HCT116 (cell line): Measurements from ENCODE around the gene FAM76B. TPM values are rescaled to one million over a fixed set of nuclear protein-coding genes. Genes with fewer than 3 reads are reported as not detected.

ENCODE experiments used
- ATAC-seq: fragments of 200-7000 bp; cut with Tn5 transposase; 2 replicates; pipeline ENCODE4 v1.9.1; 2020; ENCODE audit warnings: mild to moderate bottlenecking, moderate library complexity
- BruUV-seq: library from RNA; stranded (reverse); fragments of 400-500 nt; replicated peaks from 2 replicates; lab custom pipeline; 2021; lab: Mats Ljungman, UMichigan
- CTCF ChIA-PET: fragments of 300-600 bp; sonication (Branson Sonifier 250); formaldehyde crosslinking; loops from one replicate; lab custom pipeline; 2021; ENCODE audit warnings: antibody characterized with exemption; lab: Charles Lee
- POLR2A ChIA-PET: fragments of 300-600, 350-600 bp; sonication (Branson Sonifier 250); formaldehyde crosslinking; loops from one replicate; lab custom pipeline; 2021; ENCODE audit warnings: antibody characterized with exemption; lab: Charles Lee
- RAD21 ChIA-PET, 2 experiments: fragments of 300-600 bp; sonication (Branson Sonifier 250); formaldehyde crosslinking; loops; one replicate each; lab custom pipeline; 2023; ENCODE audit warnings: low total read pairs in 2 of 2; ENCODE audit not compliant: uncharacterized antibody in 2 of 2, unreplicated experiment in 2 of 2, low non-redundant PET in 1 of 2; lab: Charles Lee
- DNase-seq: peaks from one replicate; pipeline ENCODE4 v3.0.0-alpha.2; 2010; ENCODE audit warnings: low read depth, low spot score
- H2AFZ ChIP-seq: fragments of 200-600 bp; shearing (Covaris generic), sonication (generic); 2 replicates; pipeline ENCODE4 v1.6.1; 2017; ENCODE audit warnings: low read depth, mixed run types, mixed read lengths, antibody characterized with exemption, low read length; ENCODE audit not compliant: poor library complexity, severe bottlenecking
- H3K27ac ChIP-seq: 2 replicates; pipeline ENCODE4 v1.5.1; 2012; ENCODE audit warnings: low read depth, low read length
- H3K27me3 ChIP-seq: fragments of 200-600 bp; sonication (generic); 2 replicates; pipeline ENCODE4 v1.6.1; 2016; ENCODE audit warnings: mixed run types, low read length, mixed read lengths; ENCODE audit not compliant: insufficient read depth
- H3K36me3 ChIP-seq, 2 experiments: fragments of 200-500 bp in 1 of 2; fragments of 200-600 bp in 1 of 2; sonication (Bioruptor generic) in 1 of 2; sonication (generic) in 1 of 2; 2 replicates each; pipeline versions ENCODE4 v1.5.1 to v1.6.1; 2014 to 2016; ENCODE audit warnings: low read length in 2 of 2, inconsistent platforms in 1 of 2, mixed read lengths in 1 of 2, mixed run types in 1 of 2; ENCODE audit not compliant: insufficient read depth in 2 of 2, control insufficient read depth in 1 of 2
- H3K4me1 ChIP-seq, 2 experiments: fragments of 200-600 bp in 1 of 2; sonication (generic) in 1 of 2; 2 replicates each; pipeline versions ENCODE4 v1.5.1 to v1.6.1; 2012 to 2017; ENCODE audit warnings: low read length in 2 of 2, inconsistent platforms in 1 of 2, mild to moderate bottlenecking in 1 of 2, mixed read lengths in 1 of 2, mixed run types in 1 of 2, moderate library complexity in 1 of 2; ENCODE audit not compliant: insufficient read depth in 2 of 2, control insufficient read depth in 1 of 2
- H3K4me2 ChIP-seq: fragments of 200-600 bp; sonication (generic); 2 replicates; pipeline ENCODE4 v1.6.1; 2017; ENCODE audit warnings: mixed run types, low read length, mixed read lengths
- H3K4me3 ChIP-seq, 2 experiments: fragments of 200-600 bp in 1 of 2; sonication (generic) in 1 of 2; replicated peaks in 1 of 2; 2 replicates each; pipeline ENCODE4 v1.5.1; 2011 to 2016; ENCODE audit warnings: low read length in 2 of 2, control low read depth in 1 of 2, low read depth in 1 of 2, mild to moderate bottlenecking in 1 of 2, mixed read lengths in 1 of 2, mixed run types in 1 of 2
- H3K79me2 ChIP-seq: fragments of 200-600 bp; sonication (generic); 2 replicates; pipeline ENCODE4 v1.6.1; 2017; ENCODE audit warnings: mild to moderate bottlenecking, mixed run types, low read length, moderate library complexity, mixed read lengths; ENCODE audit not compliant: insufficient read depth
- H3K9ac ChIP-seq: fragments of 200-600 bp; sonication (generic); 2 replicates; pipeline ENCODE4 v1.6.1; 2016; ENCODE audit warnings: low read length, mixed read lengths
- H3K9me2 ChIP-seq: fragments of 200-600 bp; sonication (generic), shearing (Covaris generic); 2 replicates; pipeline ENCODE4 v1.6.1; 2017; ENCODE audit warnings: mixed run types, mild to moderate bottlenecking, moderate library complexity; ENCODE audit not compliant: insufficient read depth
- H3K9me3 ChIP-seq, 2 experiments: fragments of 200-500 bp in 1 of 2; fragments of 200-600 bp in 1 of 2; sonication (Bioruptor generic) in 1 of 2; sonication (generic) in 1 of 2; 2 replicates each; pipeline ENCODE4 v1.6.1; 2014 to 2017; ENCODE audit warnings: low read length in 2 of 2, mixed read lengths in 2 of 2, inconsistent platforms in 1 of 2, low read depth in 1 of 2, mild to moderate bottlenecking in 1 of 2, mixed run types in 1 of 2, moderate library complexity in 1 of 2; ENCODE audit not compliant: control insufficient read depth in 1 of 2, insufficient read depth in 1 of 2
- H4K20me1 ChIP-seq: fragments of 200-600 bp; sonication (generic), shearing (Covaris generic); 2 replicates; pipeline ENCODE4 v1.6.1; 2017; ENCODE audit warnings: mixed run types, mild to moderate bottlenecking, moderate library complexity; ENCODE audit not compliant: insufficient read depth
- CTCF ChIP-seq, 3 experiments: fragments of 200-600 bp in 1 of 3; sonication (generic) in 1 of 3; IDR thresholded peaks in 2 of 3; conservative IDR thresholded peaks in 1 of 3; 2 replicates each; pipeline ENCODE4 v1.5.1; 2012 to 2017; ENCODE audit warnings: low read depth in 2 of 3, low read length in 2 of 3, antibody characterized with exemption in 1 of 3, borderline replicate concordance in 1 of 3, control low read depth in 1 of 3, mild to moderate bottlenecking in 1 of 3, mixed read lengths in 1 of 3, mixed run types in 1 of 3, moderate library complexity in 1 of 3; ENCODE audit not compliant: insufficient read depth in 1 of 3
- EZH2phosphoT487 ChIP-seq: fragments of 200-600 bp; IDR thresholded peaks from 2 replicates; pipeline ENCODE4 v1.6.1; 2018; ENCODE audit warnings: antibody characterized with exemption, borderline replicate concordance
- MAX ChIP-seq: IDR thresholded peaks from 2 replicates; pipeline ENCODE4 v1.6.1; 2012
- POLR2A ChIP-seq: IDR thresholded peaks from 2 replicates; pipeline ENCODE4 v1.7.0; 2011; ENCODE audit warnings: borderline replicate concordance; ENCODE audit not compliant: insufficient read depth, insufficient read length; ENCODE audit errors: extremely low read depth
- RAD21 ChIP-seq: IDR thresholded peaks from 2 replicates; pipeline ENCODE4 v1.6.1; 2012; ENCODE audit warnings: low read depth, mild to moderate bottlenecking
- TCF7L2 ChIP-seq: IDR thresholded peaks from 2 replicates; pipeline ENCODE4 v1.7.0; 2011; ENCODE audit warnings: borderline replicate concordance, inconsistent platforms; ENCODE audit not compliant: insufficient read depth, insufficient read length; ENCODE audit errors: extremely low read depth
- ZBTB33 ChIP-seq: IDR thresholded peaks from 2 replicates; pipeline ENCODE4 v1.6.1; 2011; ENCODE audit warnings: mild to moderate bottlenecking, low read length, moderate library complexity; ENCODE audit not compliant: insufficient replicate concordance; ENCODE audit errors: extremely low read depth
- ZFX ChIP-seq: fragments of 450-650 bp; IDR thresholded peaks from 2 replicates; pipeline ENCODE4 v1.6.1; 2017
- intact Hi-C: fragments of 100-400 bp; cut with micrococcal nuclease; formaldehyde crosslinking; loops from 2 replicates; pipeline ENCODE4 v1.10.0; 2022
- total RNA-seq: library from RNA; stranded (reverse); gene quantifications from one replicate; pipeline ENCODE4 v1.2.1, GENCODE V29; 2021; ENCODE audit not compliant: unreplicated experiment

Gene FAM76B
- total RNA-seq, 1 experiment from 2014 or later = 27.5 TPM

- H3K79me2 ChIP-seq = no peaks in the 10 kb centered on the region
- intact Hi-C loops = no loop called here
- no peaks in the 10 kb centered on the region for H3K4me1 ChIP-seq
- ATAC-seq = no peak
- RAD21 ChIA-PET = no interaction called here
- H3K27me3 ChIP-seq = no peaks in the 10 kb centered on the region
- no TSS peak for BruUV-seq
- no peak overlapping the region for H3K27ac ChIP-seq
- no peak overlapping the region for H3K9ac ChIP-seq
- CTCF ChIA-PET = no interaction called here
- no peak overlapping the region for H2AFZ ChIP-seq
- no peak for DNase-seq
- no peak overlapping the region for H3K4me2 ChIP-seq
- H4K20me1 ChIP-seq = no peaks in the 10 kb centered on the region
- no peak overlapping the region for H3K4me3 ChIP-seq
- no peaks in the 10 kb centered on the region for H3K9me3 ChIP-seq
- TF ChIP-seq TCF7L2 (no peak), MAX (no peak), POLR2A (no peak), RAD21 (no peak), ZBTB33 (no peak), EZH2phosphoT487 (no peak), ZFX (no peak), CTCF (IDR thresholded peaks at IDR 0.05 in 2 of 3, conservative IDR thresholded peaks at IDR 0.05 in 1 of 3; ENCODE audit: borderline replicate concordance in 1 of 3, insufficient read depth in 1 of 3, low read depth in 2 of 3, low read length in 2 of 3) (no peak)
- no peaks in the 10 kb centered on the region for H3K9me2 ChIP-seq
- POLR2A ChIA-PET = interaction anchor here (1.0 kb wide), 1 partner anchor 600 kb away, joined by 3 read pairs; no protein-coding TSS in a partner anchor
- no peaks in the 10 kb centered on the region for H3K36me3 ChIP-seq
Observed at GRCh38 chr11:95751515-95751914, 38.1 kb downstream of the FAM76B start.
